Sigmoid colon (tissue), 7 donors: ENCODE data around the gene ARHGAP42. TPM values are rescaled to one million over a fixed set of nuclear protein-coding genes. Genes with fewer than 3 reads are reported as not detected.

Experiments used
- DNase-seq: peaks from one replicate; pipeline ENCODE4 v3.0.0-alpha.2; 2019
- H3K27ac ChIP-seq, 4 donors: fragments of 200-600 bp; sonication (generic); one replicate each; pipeline ENCODE4 v1.5.1; 2016 to 2019; ENCODE audit warnings: mild to moderate bottlenecking in 1 of 4
- H3K27me3 ChIP-seq, 3 donors: fragments of 200-600 bp; sonication (generic); one replicate each; pipeline ENCODE4 v1.5.1; 2019; ENCODE audit warnings: mild to moderate bottlenecking in 1 of 3
- H3K36me3 ChIP-seq, 4 donors: fragments of 200-600 bp; sonication (generic); one replicate each; pipeline ENCODE4 v1.5.1; 2016 to 2019
- H3K4me1 ChIP-seq, 4 donors: fragments of 200-600 bp; sonication (generic); one replicate each; pipeline ENCODE4 v1.5.1; 2017 to 2019
- H3K4me3 ChIP-seq, 4 donors: fragments of 200-600 bp; sonication (generic); one replicate each; pipeline ENCODE4 v1.5.1; 2017 to 2019; ENCODE audit warnings: mild to moderate bottlenecking in 2 of 4, moderate library complexity in 1 of 4
- H3K9me3 ChIP-seq, 4 donors: fragments of 200-600 bp in 3 of 4; sonication (generic) in 3 of 4; one replicate each; pipeline versions ENCODE4 v1.5.1 to v1.6.1; 2013 to 2019
- CTCF ChIP-seq, 4 experiments: fragments of 450-650 bp in 3 of 4; fragments of 200-600 bp in 1 of 4; IDR thresholded peaks; one replicate each; pipeline ENCODE4 v1.5.1; 2016 to 2019; ENCODE audit warnings: antibody characterized with exemption in 4 of 4, mild to moderate bottlenecking in 3 of 4, moderate library complexity in 2 of 4
- EP300 ChIP-seq, 4 donors: sonication (generic); formaldehyde crosslinking; IDR thresholded peaks; one replicate each; pipeline ENCODE4 v1.6.1; 2017; ENCODE audit warnings: antibody characterized with exemption in 4 of 4
- POLR2A ChIP-seq, 2 donors: fragments of 450-650 bp; IDR thresholded peaks; one replicate each; pipeline ENCODE4 v1.6.1; 2016; ENCODE audit warnings: antibody characterized with exemption in 2 of 2, mild to moderate bottlenecking in 2 of 2, moderate library complexity in 2 of 2
- POLR2AphosphoS5 ChIP-seq, 4 donors: sonication (generic); formaldehyde crosslinking; IDR thresholded peaks; one replicate each; pipeline ENCODE4 v1.6.1; 2017; ENCODE audit warnings: antibody characterized with exemption in 4 of 4
- WGBS, 2 donors: extraction: QIAGEN DNeasy Blood & Tissue Kit; methylation state at CpG; one replicate each; pipeline ENCODE4 v1.1.7; 2013; 5-methylcytosine and 5-hydroxymethylcytosine counted together
- intact Hi-C: fragments of 100-400 bp; cut with DNase I; formaldehyde crosslinking; loops from one replicate; pipeline ENCODE4 v1.15.1; 2023
- polyA plus RNA-seq, 3 donors: library from polyadenylated mRNA; stranded (reverse); fragments of 200-250 nt; gene quantifications; one replicate each; pipeline ENCODE4 v1.2.3, GENCODE V29; 2013
- total RNA-seq, 4 donors: library from RNA; depleted of rRNA; stranded (reverse); fragments of >200 nt; gene quantifications; one replicate each; pipeline ENCODE4 v1.1.0, GENCODE V29; 2016
- donor health status: healthy with polysubstance abuse.
- donor health status: Bipolar disorder and iron deficiency.
- donor health status: healthy.

Gene ARHGAP42
- total and polyA plus RNA-seq, 7 donors: 4.2 to 16.9 (median 6.4) TPM

- intact Hi-C loops: no loop called here
Observed at GRCh38 chr11:100671471-100671870, 15.6 kb upstream of the ARHGAP42 start.

GRCh38 chr11:100672498-100673033, 14.5 kb upstream of the ARHGAP42 start:
- intact Hi-C loops: no loop called here
- DNase-seq: no peak
- H3K9me3 ChIP-seq: no peaks in the 10 kb centered on the region
- H3K4me1 ChIP-seq: peaks cover 0 to 9% (median 0%) of the 10 kb centered on the region in 4 donors
- H3K27ac ChIP-seq: no peak overlapping the region
- no peak for TF ChIP-seq EP300 (IDR thresholded peaks at IDR 0.05)
- no peak for TF ChIP-seq POLR2A (IDR thresholded peaks at IDR 0.05)
- no peak for TF ChIP-seq POLR2AphosphoS5 (IDR thresholded peaks at IDR 0.05)
- no peaks in the 10 kb centered on the region for H3K27me3 ChIP-seq
- no peak overlapping the region for H3K4me3 ChIP-seq
- H3K36me3 ChIP-seq: no peaks in the 10 kb centered on the region
- 21 to 59% methylated on average over 3 of the region's 3 CpGs for WGBS, 2 donors

More at GRCh38 chr11:100671471-100671870, 15.6 kb upstream of the ARHGAP42 start:
- H3K9me3 ChIP-seq: no peaks in the 10 kb centered on the region
- no peaks in the 10 kb centered on the region for H3K36me3 ChIP-seq
- WGBS, 2 donors: 84 to 88% methylated on average over 6 of the region's 6 CpGs
- no peak overlapping the region for H3K27ac ChIP-seq
- DNase-seq: no peak
- H3K4me1 ChIP-seq: peaks cover 0 to 9% (median 0%) of the 10 kb centered on the region in 4 donors
- no peak overlapping the region for H3K4me3 ChIP-seq
- no peaks in the 10 kb centered on the region for H3K27me3 ChIP-seq
- TF ChIP-seq POLR2AphosphoS5 (IDR thresholded peaks at IDR 0.05) (no peak), POLR2A (IDR thresholded peaks at IDR 0.05) (no peak), EP300 (IDR thresholded peaks at IDR 0.05) (no peak), CTCF (IDR thresholded peaks at IDR 0.05) (no peak)

GRCh38 chr11:100673063-100673462, 14.0 kb upstream of the ARHGAP42 start:
- no peak overlapping the region for H3K4me3 ChIP-seq
- peaks cover 0 to 9% (median 0%) of the 10 kb centered on the region in 4 donors for H3K4me1 ChIP-seq

GRCh38 chr11:100674212-100674611, 12.9 kb upstream of the ARHGAP42 start:
- WGBS, 2 donors: 94 to 96% methylated on average over 7 of the region's 7 CpGs
- intact Hi-C loops: no loop called here
- H3K4me1 ChIP-seq: peaks cover 0 to 9% (median 0%) of the 10 kb centered on the region in 4 donors
- H3K4me3 ChIP-seq: no peak overlapping the region
- no peak for TF ChIP-seq CTCF (IDR thresholded peaks at IDR 0.05)
- no peak for TF ChIP-seq POLR2A (IDR thresholded peaks at IDR 0.05)
- no peak for TF ChIP-seq EP300 (IDR thresholded peaks at IDR 0.05)
- TF ChIP-seq POLR2AphosphoS5 (IDR thresholded peaks at IDR 0.05): no peak
- H3K9me3 ChIP-seq: no peaks in the 10 kb centered on the region
- no peak for DNase-seq
- no peak overlapping the region for H3K27ac ChIP-seq
- H3K36me3 ChIP-seq: no peaks in the 10 kb centered on the region
- no peaks in the 10 kb centered on the region for H3K27me3 ChIP-seq

More at GRCh38 chr11:100673063-100673462, 14.0 kb upstream of the ARHGAP42 start:
- DNase-seq: no peak
- TF ChIP-seq POLR2AphosphoS5 (IDR thresholded peaks at IDR 0.05) (no peak), POLR2A (IDR thresholded peaks at IDR 0.05) (no peak), CTCF (IDR thresholded peaks at IDR 0.05) (no peak)
- no peaks in the 10 kb centered on the region for H3K27me3 ChIP-seq
- WGBS, 2 donors: 26 to 58% methylated on average over 1 of the region's 1 CpG
- H3K9me3 ChIP-seq: no peaks in the 10 kb centered on the region
- intact Hi-C loops: no loop called here
- H3K27ac ChIP-seq: no peak overlapping the region
- no peaks in the 10 kb centered on the region for H3K36me3 ChIP-seq

GRCh38 chr11:100675115-100675650, 11.9 kb upstream of the ARHGAP42 start:
- Histone ChIP-seq H3K27me3 (no peaks in the 10 kb centered on the region), H3K36me3 (no peaks in the 10 kb centered on the region)
- intact Hi-C loops: no loop called here

More at GRCh38 chr11:100675115-100675650, 11.9 kb upstream of the ARHGAP42 start:
- H3K4me1 ChIP-seq: peaks cover 0 to 9% (median 0%) of the 10 kb centered on the region in 4 donors
- 91 to 92% methylated on average over 4 of the region's 4 CpGs for WGBS, 2 donors
- TF ChIP-seq CTCF (IDR thresholded peaks at IDR 0.05): no peak
- H3K27ac ChIP-seq: no peak overlapping the region
- DNase-seq: no peak
- no peaks in the 10 kb centered on the region for H3K9me3 ChIP-seq
- no peak overlapping the region for H3K4me3 ChIP-seq
